Measurements from ENCODE around the gene PPP1R18. TPM values are rescaled to one million over a fixed set of nuclear protein-coding genes. Genes with fewer than 3 reads are reported as not detected.

The PPP1R18 gene
- total RNA-seq, 1 experiment from 2014 or later, result 50.9 TPM

Other genes with a start within 250 kb of the PPP1R18 start
- 82.8 and 95.1 TPM in 2 replicates for gene HLA-E, start 197.1 kb downstream of the PPP1R18 start, total RNA-seq (2014; rRNA removed; shearing (Covaris generic))
- gene GNL1, start 130.2 kb downstream of the PPP1R18 start, total RNA-seq (2014; rRNA removed; shearing (Covaris generic)), result 42.1 and 56.7 TPM in 2 replicates
- 17.9 and 25.4 TPM in 2 replicates for gene PRR3, start 129.3 kb downstream of the PPP1R18 start, total RNA-seq (2014; rRNA removed; shearing (Covaris generic))
- gene ABCF1, start 115.2 kb downstream of the PPP1R18 start, total RNA-seq (2014; rRNA removed; shearing (Covaris generic)), result 30.7 and 46.7 TPM in 2 replicates
- gene PPP1R10, start 69.4 kb downstream of the PPP1R18 start, total RNA-seq (2014; rRNA removed; shearing (Covaris generic)), result 14.8 and 15.9 TPM in 2 replicates
- gene MRPS18B, start 68.8 kb downstream of the PPP1R18 start, total RNA-seq (2014; rRNA removed; shearing (Covaris generic)), result 72.6 and 141 TPM in 2 replicates
- 7.0 and 8.5 TPM in 2 replicates for gene ATAT1, start 59.8 kb downstream of the PPP1R18 start, total RNA-seq (2014; rRNA removed; shearing (Covaris generic))
- gene C6orf136, start 39.5 kb downstream of the PPP1R18 start, total RNA-seq (2014; rRNA removed; shearing (Covaris generic)), result 2.9 and 6.0 TPM in 2 replicates
- gene DHX16, start 13.6 kb downstream of the PPP1R18 start, total RNA-seq (2014; rRNA removed; shearing (Covaris generic)), result 29.9 and 32.6 TPM in 2 replicates
- gene NRM, start 4.3 kb upstream of the PPP1R18 start, total RNA-seq (2014; rRNA removed; shearing (Covaris generic)), result 15.0 and 20.1 TPM in 2 replicates
- 7.8 and 8.7 TPM in 2 replicates for gene MDC1, start 30.6 kb upstream of the PPP1R18 start, total RNA-seq (2014; rRNA removed; shearing (Covaris generic))
- gene TUBB, start 33.7 kb upstream of the PPP1R18 start, total RNA-seq (2014; rRNA removed; shearing (Covaris generic)), result 1,333 and 1,508 TPM in 2 replicates
- 206 and 213 TPM in 2 replicates for gene FLOT1, start 56.0 kb upstream of the PPP1R18 start, total RNA-seq (2014; rRNA removed; shearing (Covaris generic))
- 53.1 and 58.9 TPM in 2 replicates for gene IER3, start 57.9 kb upstream of the PPP1R18 start, total RNA-seq (2014; rRNA removed; shearing (Covaris generic))
- 16.0 and 30.1 TPM in 2 replicates for gene DDR1, start 197.9 kb upstream of the PPP1R18 start, total RNA-seq (2014; rRNA removed; shearing (Covaris generic))
- gene GTF2H4, start 221.6 kb upstream of the PPP1R18 start, total RNA-seq (2014; rRNA removed; shearing (Covaris generic)), result 8.4 and 8.5 TPM in 2 replicates
- 10.5 and 17.6 TPM in 2 replicates for gene VARS2, start 227.6 kb upstream of the PPP1R18 start, total RNA-seq (2014; rRNA removed; shearing (Covaris generic))
- not detected in 2 replicates for gene SFTA2, start 245.5 kb upstream of the PPP1R18 start, total RNA-seq (2014; rRNA removed; shearing (Covaris generic))